IPS-NIHi11 (cell line): ENCODE results near the gene MAPKAPK3.
A peak's percentile ranks its signal among the peaks of the same experiment; 100 is the strongest.
"Not testable (repeated sequence)": the region's sequence is repeated elsewhere in the genome, so short reads cannot be mapped to it uniquely, and the experiment has no call there.

Source experiments
- DNase-seq: peaks from one replicate; pipeline ENCODE4 v3.0.0; 2012; ENCODE audit warnings: mixed read lengths, low spot score

Gene MAPKAPK3

GRCh38 chr3:50656417-50657195, 39.7 kb downstream of the MAPKAPK3 start:
- no peak for DNase-seq

GRCh38 chr3:50657407-50657806, 40.5 kb downstream of the MAPKAPK3 start:
- no peak for DNase-seq

GRCh38 chr3:50657816-50658215, 40.9 kb downstream of the MAPKAPK3 start:
- no peak for DNase-seq

GRCh38 chr3:50658416-50658815, 41.5 kb downstream of the MAPKAPK3 start:
- no peak for DNase-seq

- DNase-seq, result no peak
These were observed 41.9 kb downstream of the MAPKAPK3 start for GRCh38 chr3:50658831-50659230.

GRCh38 chr3:50660386-50660785, 43.4 kb downstream of the MAPKAPK3 start:
- DNase-seq, result no peak

GRCh38 chr3:50661321-50661837, 44.4 kb downstream of the MAPKAPK3 start:
- no peak for DNase-seq

- no peak for DNase-seq
These were observed 45.5 kb downstream of the MAPKAPK3 start for GRCh38 chr3:50662408-50662807.

- no peak for DNase-seq
These were observed 48.3 kb downstream of the MAPKAPK3 start for GRCh38 chr3:50665081-50665840.

GRCh38 chr3:50665841-50666115, 48.8 kb downstream of the MAPKAPK3 start:
- not testable (repeated sequence) for DNase-seq

- DNase-seq, result no peak
These were observed 49.9 kb downstream of the MAPKAPK3 start for GRCh38 chr3:50666837-50667236.

- DNase-seq, result no peak
These were observed 54.4 kb downstream of the MAPKAPK3 start for GRCh38 chr3:50671331-50671730.

GRCh38 chr3:50672656-50673055, 55.7 kb downstream of the MAPKAPK3 start:
- DNase-seq, result no peak

GRCh38 chr3:50673931-50674330, 57.0 kb downstream of the MAPKAPK3 start:
- DNase-seq, result no peak

GRCh38 chr3:50674349-50675178, 57.6 kb downstream of the MAPKAPK3 start, which contains the start of gene DOCK3:
DOCK3 (plus strand) TSS chr3:50674927; CDS start chr3:50675264, 337 bp downstream.
- peak; percentile 91 for DNase-seq

- peak; percentile 85 for DNase-seq
These were observed 58.5 kb downstream of the MAPKAPK3 start for GRCh38 chr3:50675179-50676030.

- no peak for DNase-seq
These were observed 59.2 kb downstream of the MAPKAPK3 start for GRCh38 chr3:50676031-50676705.

- DNase-seq, result no peak
These were observed 70.3 kb downstream of the MAPKAPK3 start for GRCh38 chr3:50687127-50687751.

GRCh38 chr3:50687916-50688315, 71.0 kb downstream of the MAPKAPK3 start:
- DNase-seq, result no peak

GRCh38 chr3:50688602-50689001, 71.7 kb downstream of the MAPKAPK3 start:
- not testable (repeated sequence) for DNase-seq
